ENCODE measurements around the gene CAPN3.

Gene CAPN3

DNA sequence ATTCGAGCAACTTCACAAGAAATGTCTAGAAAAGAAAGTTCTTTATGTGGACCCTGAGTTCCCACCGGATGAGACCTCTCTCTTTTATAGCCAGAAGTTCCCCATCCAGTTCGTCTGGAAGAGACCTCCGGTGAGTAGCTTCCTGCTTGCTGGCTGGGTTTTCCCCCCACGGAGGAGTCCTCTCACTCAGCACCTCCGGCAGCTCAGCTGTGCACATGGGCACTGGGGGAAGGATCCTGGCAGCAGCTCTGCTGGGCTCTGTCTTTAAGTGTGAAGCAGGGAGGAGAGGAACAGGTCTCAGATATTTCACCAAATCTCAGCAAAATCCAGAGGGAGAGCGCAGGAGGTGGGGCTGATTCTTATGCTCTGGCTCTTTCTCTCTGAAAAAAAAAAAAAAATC, 684 bp downstream of the CAPN3 start:
- no peak for DNase-seq

GRCh38 chr15:42360535-42361112, 1.3 kb downstream of the CAPN3 start:
- DNase-seq = no peak

- DNase-seq = no peak
These were observed 4.2 kb downstream of the CAPN3 start for GRCh38 chr15:42363487-42363886.

DNA sequence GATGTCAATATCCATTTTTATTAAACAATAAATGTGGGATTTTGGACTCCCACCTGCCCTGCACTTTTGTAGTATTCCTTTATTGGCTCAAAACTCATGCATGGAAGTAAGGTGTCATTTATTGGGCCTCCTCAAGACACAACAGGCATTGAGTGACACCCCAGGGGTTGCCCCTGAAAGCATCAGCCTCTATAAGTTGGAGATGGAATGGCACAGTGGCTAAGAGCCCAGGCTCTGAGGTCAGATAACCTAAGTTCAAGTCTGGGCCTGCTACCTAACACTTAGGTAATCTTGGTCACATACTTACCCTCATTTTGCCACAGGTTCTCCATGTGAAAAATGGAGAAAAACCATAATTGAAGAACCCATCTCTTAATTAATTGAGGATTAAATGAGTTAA, 4.6 kb downstream of the CAPN3 start:
- DNase-seq = no peak

- no peak for DNase-seq
These were observed 5.2 kb downstream of the CAPN3 start for GRCh38 chr15:42364529-42364928.

DNA sequence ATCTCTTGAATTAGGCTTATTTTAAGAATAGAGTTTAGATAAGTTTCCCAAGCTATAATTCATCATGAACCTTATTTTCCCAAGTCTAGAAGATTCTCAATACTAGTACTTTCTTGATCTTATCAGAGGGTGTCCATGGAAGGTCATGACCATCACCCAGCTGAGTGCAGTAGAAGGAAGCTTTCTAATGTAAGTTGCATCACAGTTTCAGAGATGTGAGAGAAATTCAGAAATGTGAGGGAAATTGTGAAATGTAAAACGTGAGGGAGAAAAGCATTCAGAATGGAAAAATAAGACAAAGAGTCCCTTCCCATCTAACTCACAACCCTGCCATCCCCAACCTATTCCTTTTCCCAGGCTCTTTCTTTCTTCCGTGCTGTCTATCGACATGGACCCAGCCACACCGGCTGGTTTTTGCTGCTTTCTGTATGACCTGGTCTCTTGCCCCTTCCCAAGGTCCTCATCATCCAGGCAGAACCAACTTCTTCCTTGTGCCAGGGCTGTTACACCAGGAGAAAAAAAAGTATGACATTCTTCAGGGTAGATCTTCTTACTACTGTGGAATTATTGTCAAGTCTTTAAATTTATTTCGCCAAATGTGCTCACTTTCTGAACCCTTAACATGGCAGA, 6.7 kb downstream of the CAPN3 start:
- no peak for DNase-seq

- no peak for DNase-seq
These were observed 7.7 kb downstream of the CAPN3 start for GRCh38 chr15:42367041-42367440.

DNA sequence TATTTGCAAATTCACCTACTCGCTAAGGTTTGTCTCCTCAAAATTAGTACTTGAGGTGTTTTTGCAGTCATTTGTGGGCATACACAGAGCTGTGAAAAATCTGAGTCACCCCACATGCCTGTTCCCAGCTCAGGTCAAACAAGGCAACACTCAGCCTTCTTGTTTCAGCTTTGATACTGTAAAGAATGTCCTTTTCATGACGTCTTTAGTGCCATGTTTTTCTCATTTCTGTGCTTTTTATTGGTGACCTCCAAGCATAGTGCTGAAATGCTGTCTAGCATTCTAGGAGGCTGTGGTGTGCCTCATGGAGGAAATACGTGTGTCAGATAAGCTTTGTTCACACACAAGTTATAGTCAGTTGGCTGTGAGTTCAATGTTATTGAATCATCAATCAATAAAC, 8.8 kb downstream of the CAPN3 start:
- no peak for DNase-seq

DNA sequence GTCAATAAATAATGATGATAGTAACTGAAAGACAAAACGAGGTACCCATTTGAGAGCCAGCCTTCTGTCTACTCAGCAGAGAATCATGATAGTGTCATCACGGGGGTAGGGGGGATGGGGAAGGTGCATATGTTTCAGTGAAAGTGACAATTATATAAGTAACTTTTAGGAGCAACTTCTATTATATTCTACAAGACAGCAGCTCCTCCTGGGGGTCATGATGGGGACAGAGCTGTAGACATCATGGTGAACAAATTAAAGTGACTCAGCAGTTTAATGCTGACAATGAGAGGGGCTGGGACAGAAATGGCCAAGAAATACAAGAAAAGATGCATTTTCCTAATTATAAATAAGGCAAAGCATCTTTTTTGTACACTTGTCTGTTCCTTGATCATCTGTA, 11.8 kb downstream of the CAPN3 start:
- peak; percentile 37 for DNase-seq

- DNase-seq = no peak
These were observed 14.0 kb downstream of the CAPN3 start for GRCh38 chr15:42373274-42373673.

- no peak for DNase-seq
These were observed 14.6 kb downstream of the CAPN3 start for GRCh38 chr15:42373936-42374335.

DNA sequence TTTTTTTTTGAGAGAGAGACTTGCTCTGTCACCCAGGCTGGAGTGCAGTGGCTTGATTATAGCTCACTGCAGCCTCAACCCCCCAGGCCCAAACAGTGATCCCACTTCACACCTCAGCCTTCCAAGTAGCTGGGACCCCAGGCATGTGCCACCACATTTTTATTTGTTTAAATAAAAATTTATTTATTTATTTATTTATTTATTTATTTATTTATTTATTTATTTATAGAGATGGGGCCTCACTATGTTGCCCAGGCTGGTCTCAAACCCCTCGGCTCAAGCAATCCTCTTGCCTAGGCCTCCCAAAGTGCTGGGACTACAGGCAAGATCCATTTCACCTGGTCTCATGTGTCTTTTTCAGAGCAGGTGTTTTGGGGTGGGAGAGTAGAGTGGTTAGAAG, 15.5 kb downstream of the CAPN3 start:
- no peak for DNase-seq

- no peak for DNase-seq
These were observed 16.0 kb downstream of the CAPN3 start for GRCh38 chr15:42375252-42375651.

DNA sequence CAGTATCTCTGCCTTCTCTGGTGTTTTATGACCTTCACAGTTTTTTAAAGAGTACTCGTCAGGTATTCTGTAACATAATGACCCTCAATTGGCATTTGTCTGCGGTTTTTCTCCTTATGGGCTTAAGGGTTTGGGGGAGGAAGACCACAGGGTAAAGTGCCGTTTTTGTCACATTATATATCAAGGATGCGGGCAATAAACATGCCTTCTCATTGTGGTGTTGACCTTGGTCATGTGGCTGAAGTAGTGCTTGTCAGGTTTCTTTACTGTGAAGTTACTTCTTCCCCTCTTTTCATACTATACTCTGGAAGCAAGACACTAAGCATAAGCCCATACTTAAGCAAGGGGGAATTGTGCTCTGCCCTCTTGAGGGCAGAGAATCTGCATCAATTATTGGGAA, 16.6 kb downstream of the CAPN3 start:
- DNase-seq = peak; percentile 90

GRCh38 chr15:42378011-42378410, 18.7 kb downstream of the CAPN3 start:
- DNase-seq = no peak

GRCh38 chr15:42384597-42384996, 25.3 kb downstream of the CAPN3 start:
- no peak for DNase-seq

- peak; percentile 80 for DNase-seq
These were observed 26.1 kb downstream of the CAPN3 start for GRCh38 chr15:42385206-42385979.

DNA sequence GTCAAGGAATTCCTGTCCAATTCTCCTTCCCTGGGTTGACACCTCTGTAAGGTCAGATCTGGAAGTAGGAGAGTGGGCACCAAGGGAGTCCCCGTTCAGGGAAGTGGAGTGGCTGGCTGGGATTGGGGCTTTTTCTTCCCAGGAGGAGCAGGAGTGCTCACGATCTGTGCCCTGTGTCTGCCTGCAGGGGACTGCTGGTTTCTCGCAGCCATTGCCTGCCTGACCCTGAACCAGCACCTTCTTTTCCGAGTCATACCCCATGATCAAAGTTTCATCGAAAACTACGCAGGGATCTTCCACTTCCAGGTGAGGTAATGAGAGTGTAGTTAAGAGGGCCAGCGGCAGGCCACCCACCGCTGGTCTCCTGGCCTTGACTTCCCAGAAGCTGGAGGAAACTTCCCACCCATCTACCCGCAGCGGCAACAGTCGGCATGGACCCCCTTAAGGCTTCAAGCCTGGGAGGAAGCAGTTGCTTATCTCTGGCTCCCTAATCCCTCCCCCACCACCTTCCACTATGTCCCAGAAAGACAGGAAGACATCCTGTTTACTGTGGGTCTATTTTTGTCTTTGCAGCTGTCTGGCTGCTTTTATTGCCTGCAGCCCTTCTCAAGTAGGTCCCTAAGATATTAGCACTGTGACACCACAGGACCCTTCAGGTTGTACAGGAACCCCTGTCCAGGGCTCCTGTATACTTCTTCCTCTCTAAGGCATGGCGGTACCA, 26.8 kb downstream of the CAPN3 start:
- DNase-seq = no peak

DNA sequence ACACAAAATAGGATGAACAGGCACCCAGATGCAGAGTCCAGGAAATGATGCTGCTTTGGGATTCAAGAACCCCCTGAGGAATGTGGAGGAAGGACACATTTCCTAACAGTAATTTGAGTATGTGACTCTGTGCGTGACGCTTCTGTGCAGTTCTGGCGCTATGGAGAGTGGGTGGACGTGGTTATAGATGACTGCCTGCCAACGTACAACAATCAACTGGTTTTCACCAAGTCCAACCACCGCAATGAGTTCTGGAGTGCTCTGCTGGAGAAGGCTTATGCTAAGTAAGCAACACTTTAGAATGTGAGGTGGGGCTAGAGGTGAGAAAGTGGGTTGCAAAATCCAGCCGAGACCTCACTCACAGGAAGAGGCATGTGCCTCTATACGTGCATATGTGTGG, 28.3 kb downstream of the CAPN3 start:
- no peak for DNase-seq

DNA sequence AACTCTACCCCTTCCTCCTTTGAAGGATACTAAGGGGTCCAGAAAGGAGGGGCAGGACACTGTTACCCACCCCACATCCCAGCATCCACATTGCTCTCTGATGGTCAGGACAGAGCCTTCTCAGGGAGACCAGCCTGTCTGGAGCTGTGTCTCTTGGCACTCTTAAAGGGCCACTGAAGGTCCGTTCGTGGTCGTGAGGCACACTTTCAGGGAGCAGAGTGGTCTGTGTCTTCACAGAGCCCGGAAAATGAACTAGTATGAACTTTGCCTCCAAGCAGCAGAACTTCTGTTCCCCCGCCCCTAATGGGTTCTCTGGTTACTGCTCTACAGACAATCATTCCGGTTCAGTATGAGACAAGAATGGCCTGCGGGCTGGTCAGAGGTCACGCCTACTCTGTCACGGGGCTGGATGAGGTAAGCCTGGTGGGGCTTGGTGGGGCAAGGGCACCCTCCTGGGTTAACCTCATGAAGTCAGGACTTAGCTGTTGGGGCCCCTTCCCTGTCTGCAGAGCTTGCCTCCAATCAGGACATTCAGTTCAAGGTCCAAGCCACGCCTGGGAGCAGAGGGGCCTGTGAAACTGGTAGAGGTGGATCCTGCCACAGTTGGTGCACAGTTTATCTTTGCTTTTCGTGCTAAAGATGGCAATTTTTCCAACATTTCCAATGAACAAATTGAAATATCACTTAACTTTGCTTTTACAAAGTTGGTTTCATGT, 33.2 kb downstream of the CAPN3 start:
- no peak for DNase-seq

- no peak for DNase-seq
These were observed 34.8 kb downstream of the CAPN3 start for GRCh38 chr15:42394106-42394505.

GRCh38 chr15:42395838-42396237, 36.5 kb downstream of the CAPN3 start:
- no peak for DNase-seq
